SK-N-SH (cell line): ENCODE measurements around the gene RGS7. TPM values are rescaled to one million over a fixed set of nuclear protein-coding genes. Genes with fewer than 3 reads are reported as not detected.

Experiments
- CTCF ChIA-PET: fragments of 300-600, 350-600 bp; formaldehyde crosslinking; extraction: SDS; loops from one replicate; lab custom pipeline; 2021; lab: Yijun Ruan, JAX
- POLR2A ChIA-PET: fragments of 350-600 bp; sonication (Branson Sonifier 250); formaldehyde crosslinking; extraction: SDS; loops from one replicate; lab custom pipeline; 2020; ENCODE audit warnings: antibody characterized with exemption, inconsistent platforms; lab: Yijun Ruan, JAX
- DNase-seq: peaks from one replicate; pipeline ENCODE4 v3.0.0; 2012
- H2AFZ ChIP-seq: fragments of 200-600 bp; sonication (generic); 2 replicates; pipeline ENCODE4 v1.8.1; 2016; ENCODE audit warnings: antibody characterized with exemption, mild to moderate bottlenecking, low read depth
- H3F3A ChIP-seq: fragments of 200-600 bp; sonication (generic); replicated peaks from 2 replicates; pipeline ENCODE3; 2016; ENCODE audit warnings: antibody characterized with exemption, mild to moderate bottlenecking; ENCODE audit not compliant: insufficient read depth
- H3K27ac ChIP-seq, 2 experiments: fragments of 200-500 bp in 1 of 2; fragments of 200-600 bp in 1 of 2; sonication (Bioruptor generic) in 1 of 2; sonication (generic), shearing (Covaris generic) in 1 of 2; 2 replicates each; pipeline versions ENCODE4 v1.5.1 to v1.6.1; 2014 to 2016; ENCODE audit warnings: low read depth in 2 of 2, inconsistent platforms in 1 of 2, low read length in 1 of 2, mild to moderate bottlenecking in 1 of 2, mixed read lengths in 1 of 2
- H3K27me3 ChIP-seq: fragments of 200-600 bp; sonication (generic), shearing (Covaris generic); 2 replicates; pipeline ENCODE4 v1.6.1; 2016; ENCODE audit warnings: mixed run types; ENCODE audit not compliant: insufficient read depth
- H3K36me3 ChIP-seq, 2 experiments: fragments of 200-500 bp in 1 of 2; fragments of 200-600 bp in 1 of 2; sonication (Bioruptor generic) in 1 of 2; sonication (generic) in 1 of 2; replicated peaks in 1 of 2; 2 replicates each; pipeline versions ENCODE3 to v1.5.1; 2014 to 2016; ENCODE audit warnings: low read length in 1 of 2, mild to moderate bottlenecking in 1 of 2; ENCODE audit not compliant: insufficient read depth in 2 of 2, control insufficient read depth in 1 of 2
- H3K4me1 ChIP-seq, 2 experiments: fragments of 200-500 bp in 1 of 2; fragments of 200-600 bp in 1 of 2; sonication (Bioruptor generic) in 1 of 2; sonication (generic), shearing (Covaris generic) in 1 of 2; 2 replicates each; pipeline versions ENCODE4 v1.5.1 to v1.6.1; 2014 to 2016; ENCODE audit warnings: low read depth in 1 of 2, low read length in 1 of 2, mixed run types in 1 of 2; ENCODE audit not compliant: insufficient read depth in 2 of 2, control insufficient read depth in 1 of 2
- H3K4me2 ChIP-seq: fragments of 200-600 bp; sonication (generic), shearing (Covaris generic); 2 replicates; pipeline ENCODE4 v1.6.1; 2017; ENCODE audit warnings: mixed run types
- H3K4me3 ChIP-seq, 2 experiments: fragments of 200-500 bp in 1 of 2; fragments of 200-600 bp in 1 of 2; sonication (Bioruptor generic) in 1 of 2; sonication (generic), shearing (Covaris generic) in 1 of 2; 2 replicates each; pipeline versions ENCODE4 v1.5.1 to v1.8.1; 2014 to 2016; ENCODE audit warnings: low read depth in 2 of 2, inconsistent platforms in 1 of 2, low read length in 1 of 2, mild to moderate bottlenecking in 1 of 2, mixed read lengths in 1 of 2, moderate library complexity in 1 of 2
- H3K79me2 ChIP-seq: fragments of 200-600 bp; sonication (generic); 2 replicates; pipeline ENCODE4 v1.8.1; 2017; ENCODE audit warnings: mild to moderate bottlenecking; ENCODE audit not compliant: insufficient read depth
- H3K9ac ChIP-seq: fragments of 200-600 bp; sonication (generic); 2 replicates; pipeline ENCODE4 v1.6.1; 2017; ENCODE audit warnings: mixed run types
- H3K9me2 ChIP-seq: fragments of 200-600 bp; sonication (generic); 2 replicates; pipeline ENCODE4 v1.6.1; 2017; ENCODE audit warnings: mixed run types
- H3K9me3 ChIP-seq: fragments of 200-600 bp; sonication (generic); 2 replicates; pipeline ENCODE4 v1.6.1; 2017; ENCODE audit warnings: mixed run types, mild to moderate bottlenecking, moderate library complexity
- H4K20me1 ChIP-seq: fragments of 200-600 bp; sonication (generic); 2 replicates; pipeline ENCODE4 v1.6.1; 2017; ENCODE audit warnings: mild to moderate bottlenecking, mixed run types; ENCODE audit not compliant: insufficient read depth
- EP300 ChIP-seq, 2 experiments: IDR thresholded peaks; 2 replicates each; pipeline versions ENCODE4 v1.4.0 to v1.6.1; 2012; ENCODE audit warnings: borderline replicate concordance in 1 of 2, low read depth in 1 of 2, low read length in 1 of 2
- GABPA ChIP-seq: IDR thresholded peaks from 2 replicates; pipeline ENCODE4 v1.4.0; 2012; ENCODE audit warnings: low read depth, mild to moderate bottlenecking
- MXI1 ChIP-seq: IDR thresholded peaks from 2 replicates; pipeline ENCODE4 v1.6.1; 2012; ENCODE audit warnings: mild to moderate bottlenecking, low read depth, low read length, improper control_type of control experiment
- RFX5 ChIP-seq: IDR thresholded peaks from 2 replicates; pipeline ENCODE4 v1.6.1; 2012; ENCODE audit warnings: mild to moderate bottlenecking, improper control_type of control experiment, low read length
- RXRA ChIP-seq: IDR thresholded peaks from 2 replicates; pipeline ENCODE4 v1.4.0; 2012; ENCODE audit warnings: low read depth, mild to moderate bottlenecking, borderline replicate concordance
- SMC3 ChIP-seq: IDR thresholded peaks from 2 replicates; pipeline ENCODE4 v1.6.1; 2012; ENCODE audit warnings: low read depth, low read length, improper control_type of control experiment
- YY1 ChIP-seq: IDR thresholded peaks from 2 replicates; pipeline ENCODE4 v1.4.0; 2012; ENCODE audit warnings: low read depth, mild to moderate bottlenecking
- WGBS: methylation state at CpG from one replicate; pipeline ENCODE4 v1.1.6; 2017; ENCODE audit warnings: low lambda C conversion rate; 5-methylcytosine and 5-hydroxymethylcytosine counted together
- polyA plus RNA-seq, 3 experiments: library from polyadenylated mRNA; depleted of rRNA; stranded (reverse); fragments of >200 nt; gene quantifications; 2 replicates each; pipeline ENCODE4 v1.2.3, GENCODE V29; 2012
- TF ChIP-seq, protein P1 (sequence below): IDR thresholded peaks from 2 replicates; pipeline ENCODE4; 2012
- TF ChIP-seq, protein P2 (sequence below): IDR thresholded peaks from 2 replicates; pipeline ENCODE4 v1.4.0; 2012; ENCODE audit warnings: low read depth, borderline replicate concordance
- TF ChIP-seq, protein P3 (sequence below): IDR thresholded peaks from 2 replicates; pipeline ENCODE4 v1.6.1; 2012; ENCODE audit warnings: mild to moderate bottlenecking, low read depth, low read length, moderate library complexity
- TF ChIP-seq, protein P4 (sequence below): IDR thresholded peaks from 2 replicates; pipeline ENCODE4 v1.4.0; 2012; ENCODE audit warnings: low read depth

RGS7 gene
- polyA plus RNA-seq, 1 of the 3 experiments (the other 2 are of a cell fraction): 0.36 TPM

GRCh38 chr1:240823357-240823756 is 533.6 kb downstream of the RGS7 start:
- H3K9me2 ChIP-seq: no peaks in the 10 kb centered on the region
- H3F3A ChIP-seq: no peaks in the 10 kb centered on the region
- no peak overlapping the region for H3K4me2 ChIP-seq
- no peaks in the 10 kb centered on the region for H3K27me3 ChIP-seq
- no peaks in the 10 kb centered on the region; a peak in 1 of 4 replicates for H3K4me1 ChIP-seq
- H3K27ac ChIP-seq: no peak overlapping the region
- H3K79me2 ChIP-seq: no peaks in the 10 kb centered on the region
- H3K9me3 ChIP-seq: no peaks in the 10 kb centered on the region
- H3K9ac ChIP-seq: no peak overlapping the region
- TF ChIP-seq, protein P1, sequence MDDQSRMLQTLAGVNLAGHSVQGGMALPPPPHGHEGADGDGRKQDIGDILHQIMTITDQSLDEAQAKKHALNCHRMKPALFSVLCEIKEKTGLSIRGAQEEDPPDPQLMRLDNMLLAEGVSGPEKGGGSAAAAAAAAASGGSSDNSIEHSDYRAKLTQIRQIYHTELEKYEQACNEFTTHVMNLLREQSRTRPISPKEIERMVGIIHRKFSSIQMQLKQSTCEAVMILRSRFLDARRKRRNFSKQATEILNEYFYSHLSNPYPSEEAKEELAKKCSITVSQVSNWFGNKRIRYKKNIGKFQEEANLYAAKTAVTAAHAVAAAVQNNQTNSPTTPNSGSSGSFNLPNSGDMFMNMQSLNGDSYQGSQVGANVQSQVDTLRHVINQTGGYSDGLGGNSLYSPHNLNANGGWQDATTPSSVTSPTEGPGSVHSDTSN: no peak
- TF ChIP-seq EP300 (IDR thresholded peaks at IDR 0.05; ENCODE audit: borderline replicate concordance in 1 of 2, low read depth in 1 of 2, low read length in 1 of 2) (no peak), GABPA (no peak), YY1 (no peak)
- TF ChIP-seq, protein P2, sequence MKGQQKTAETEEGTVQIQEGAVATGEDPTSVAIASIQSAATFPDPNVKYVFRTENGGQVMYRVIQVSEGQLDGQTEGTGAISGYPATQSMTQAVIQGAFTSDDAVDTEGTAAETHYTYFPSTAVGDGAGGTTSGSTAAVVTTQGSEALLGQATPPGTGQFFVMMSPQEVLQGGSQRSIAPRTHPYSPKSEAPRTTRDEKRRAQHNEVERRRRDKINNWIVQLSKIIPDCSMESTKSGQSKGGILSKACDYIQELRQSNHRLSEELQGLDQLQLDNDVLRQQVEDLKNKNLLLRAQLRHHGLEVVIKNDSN: no peak
- 98% methylated on average over 9 of the region's 31 CpGs for WGBS
- no peak overlapping the region for H3K4me3 ChIP-seq
- no peaks in the 10 kb centered on the region for H3K36me3 ChIP-seq
- no peak overlapping the region for H2AFZ ChIP-seq
- no peaks in the 10 kb centered on the region for H4K20me1 ChIP-seq
- ChIA-PET CTCF (interaction anchor here (1.2 kb wide), 1 partner anchor 24 kb away, joined by 3 read pairs; no protein-coding TSS in a partner anchor), POLR2A (no interaction called here)
- no peak for DNase-seq

DNA sequence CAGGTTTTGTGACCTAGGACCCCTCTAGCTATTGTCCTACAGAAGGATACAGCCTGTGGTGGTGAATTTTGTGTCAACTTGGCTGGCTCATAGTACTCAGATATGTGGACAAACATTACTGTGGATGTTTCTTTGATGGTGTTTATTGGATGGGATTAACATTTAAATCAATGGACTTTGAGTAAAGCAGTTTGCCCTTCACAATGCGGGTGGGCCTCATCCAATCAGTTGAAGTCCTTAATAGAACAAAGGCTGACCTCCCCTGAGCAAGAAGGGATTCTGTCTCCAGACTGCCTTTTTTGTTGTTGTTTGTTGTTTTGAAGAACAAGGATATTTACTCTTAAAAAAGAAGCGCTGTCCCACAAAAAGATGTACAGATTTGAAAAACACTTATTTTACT is 535.1 kb downstream of the RGS7 start:
- DNase-seq: no peak
- Histone ChIP-seq H3K27me3 (no peaks in the 10 kb centered on the region), H3K9ac (no peak overlapping the region), H3F3A (no peaks in the 10 kb centered on the region), H3K79me2 (no peaks in the 10 kb centered on the region), H3K27ac (no peak overlapping the region), H2AFZ (no peak overlapping the region), H3K4me2 (no peak overlapping the region), H3K4me1 (no peaks in the 10 kb centered on the region; a peak in 1 of 4 replicates), H3K4me3 (no peak overlapping the region), H3K9me2 (no peaks in the 10 kb centered on the region), H3K36me3 (no peaks in the 10 kb centered on the region)
- ChIA-PET POLR2A (no interaction called here), CTCF (no interaction called here)
- WGBS: 91% methylated on average over 2 of the region's 2 CpGs
- TF ChIP-seq YY1 (no peak), GABPA (no peak), RFX5 (no peak), SMC3 (no peak), RXRA (no peak), MXI1 (no peak)
- TF ChIP-seq, protein P3, sequence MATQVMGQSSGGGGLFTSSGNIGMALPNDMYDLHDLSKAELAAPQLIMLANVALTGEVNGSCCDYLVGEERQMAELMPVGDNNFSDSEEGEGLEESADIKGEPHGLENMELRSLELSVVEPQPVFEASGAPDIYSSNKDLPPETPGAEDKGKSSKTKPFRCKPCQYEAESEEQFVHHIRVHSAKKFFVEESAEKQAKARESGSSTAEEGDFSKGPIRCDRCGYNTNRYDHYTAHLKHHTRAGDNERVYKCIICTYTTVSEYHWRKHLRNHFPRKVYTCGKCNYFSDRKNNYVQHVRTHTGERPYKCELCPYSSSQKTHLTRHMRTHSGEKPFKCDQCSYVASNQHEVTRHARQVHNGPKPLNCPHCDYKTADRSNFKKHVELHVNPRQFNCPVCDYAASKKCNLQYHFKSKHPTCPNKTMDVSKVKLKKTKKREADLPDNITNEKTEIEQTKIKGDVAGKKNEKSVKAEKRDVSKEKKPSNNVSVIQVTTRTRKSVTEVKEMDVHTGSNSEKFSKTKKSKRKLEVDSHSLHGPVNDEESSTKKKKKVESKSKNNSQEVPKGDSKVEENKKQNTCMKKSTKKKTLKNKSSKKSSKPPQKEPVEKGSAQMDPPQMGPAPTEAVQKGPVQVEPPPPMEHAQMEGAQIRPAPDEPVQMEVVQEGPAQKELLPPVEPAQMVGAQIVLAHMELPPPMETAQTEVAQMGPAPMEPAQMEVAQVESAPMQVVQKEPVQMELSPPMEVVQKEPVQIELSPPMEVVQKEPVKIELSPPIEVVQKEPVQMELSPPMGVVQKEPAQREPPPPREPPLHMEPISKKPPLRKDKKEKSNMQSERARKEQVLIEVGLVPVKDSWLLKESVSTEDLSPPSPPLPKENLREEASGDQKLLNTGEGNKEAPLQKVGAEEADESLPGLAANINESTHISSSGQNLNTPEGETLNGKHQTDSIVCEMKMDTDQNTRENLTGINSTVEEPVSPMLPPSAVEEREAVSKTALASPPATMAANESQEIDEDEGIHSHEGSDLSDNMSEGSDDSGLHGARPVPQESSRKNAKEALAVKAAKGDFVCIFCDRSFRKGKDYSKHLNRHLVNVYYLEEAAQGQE: no peak
- TF ChIP-seq, protein P4, sequence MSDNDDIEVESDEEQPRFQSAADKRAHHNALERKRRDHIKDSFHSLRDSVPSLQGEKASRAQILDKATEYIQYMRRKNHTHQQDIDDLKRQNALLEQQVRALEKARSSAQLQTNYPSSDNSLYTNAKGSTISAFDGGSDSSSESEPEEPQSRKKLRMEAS: no peak
- TF ChIP-seq, all 33 proteins: peak for 0
- Histone ChIP-seq H3K9me3 (no peaks in the 10 kb centered on the region), H4K20me1 (no peaks in the 10 kb centered on the region)
